ENCODE data around the gene TSC2.
"Not testable (repeated sequence)": the region's sequence is repeated elsewhere in the genome, so short reads cannot be mapped to it uniquely, and the experiment has no call there.

TSC2 gene

DNA sequence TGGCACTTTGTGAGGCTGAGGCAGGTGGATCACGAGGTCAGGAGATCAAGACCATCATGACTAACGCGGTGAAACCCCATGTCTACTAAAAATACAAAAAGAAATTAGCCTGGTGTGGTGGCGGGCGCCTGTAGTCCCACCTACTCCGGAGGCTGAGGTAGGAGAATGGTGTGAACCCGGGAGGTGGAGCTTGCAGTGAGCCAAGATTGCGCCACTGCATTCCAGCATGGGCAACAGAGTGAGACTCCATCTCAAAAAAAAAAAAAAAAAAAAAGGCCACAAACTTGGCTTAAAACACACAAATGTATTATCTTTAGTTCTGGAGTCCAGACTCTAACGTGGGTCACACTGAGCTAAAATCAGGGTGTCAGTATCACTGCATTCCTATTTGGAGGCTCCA is 36.1 kb upstream of the TSC2 start:
- DNase-seq: not testable (repeated sequence)

- no peak for DNase-seq
Measured at GRCh38 chr16:2013527-2013926, 34.3 kb upstream of the TSC2 start.

- no peak for DNase-seq
Measured at GRCh38 chr16:2015117-2015946, 32.5 kb upstream of the TSC2 start.

DNA sequence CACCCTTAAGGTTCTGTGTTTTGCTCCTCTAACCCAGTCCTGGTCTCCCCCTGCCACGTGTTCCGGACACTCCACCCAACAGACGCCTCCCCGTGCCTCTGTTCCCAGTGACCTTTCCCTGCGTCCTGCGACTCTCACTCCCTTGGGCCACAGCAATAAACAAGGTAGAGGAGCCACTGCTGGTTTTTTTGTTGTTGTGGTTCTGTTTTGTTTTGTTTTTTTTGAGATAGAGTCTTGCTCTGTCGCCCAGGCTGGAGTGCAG is 31.9 kb upstream of the TSC2 start:
- no peak for DNase-seq

- DNase-seq: no peak
Measured at GRCh38 chr16:2016407-2016922, 31.3 kb upstream of the TSC2 start.

DNA sequence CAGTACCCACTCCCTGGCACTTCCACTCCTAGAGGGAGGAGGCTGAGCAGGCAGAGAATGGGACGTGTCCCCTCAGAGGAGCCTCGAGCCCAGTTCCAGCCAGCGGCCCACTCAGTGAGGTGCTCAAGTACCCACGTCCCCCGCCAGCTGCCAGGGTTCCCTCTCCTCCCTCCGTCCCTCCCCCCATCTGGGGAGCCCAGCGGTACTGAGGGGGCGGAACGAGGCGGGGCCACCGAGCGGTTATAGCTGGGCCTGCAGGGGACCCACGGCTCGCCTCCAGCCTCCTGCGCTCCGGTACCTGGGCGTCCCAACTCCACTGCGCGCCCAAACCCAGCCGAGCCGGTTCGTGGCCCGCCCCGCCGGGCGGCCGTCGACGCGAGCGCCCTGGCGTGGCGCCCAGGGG is 28.3 kb upstream of the TSC2 start, which contains the start of gene NPW:
TSS of gene NPW (plus strand) at position 268 of the 403 bp plus-strand sequence.
- DNase-seq: no peak

- no peak for DNase-seq
Measured at GRCh38 chr16:2019921-2020831, 27.6 kb upstream of the TSC2 start.

GRCh38 chr16:2022723-2023091 is 25.1 kb upstream of the TSC2 start:
- DNase-seq: no peak

GRCh38 chr16:2023092-2024031 is 24.4 kb upstream of the TSC2 start:
- peak; percentile 59 for DNase-seq

DNA sequence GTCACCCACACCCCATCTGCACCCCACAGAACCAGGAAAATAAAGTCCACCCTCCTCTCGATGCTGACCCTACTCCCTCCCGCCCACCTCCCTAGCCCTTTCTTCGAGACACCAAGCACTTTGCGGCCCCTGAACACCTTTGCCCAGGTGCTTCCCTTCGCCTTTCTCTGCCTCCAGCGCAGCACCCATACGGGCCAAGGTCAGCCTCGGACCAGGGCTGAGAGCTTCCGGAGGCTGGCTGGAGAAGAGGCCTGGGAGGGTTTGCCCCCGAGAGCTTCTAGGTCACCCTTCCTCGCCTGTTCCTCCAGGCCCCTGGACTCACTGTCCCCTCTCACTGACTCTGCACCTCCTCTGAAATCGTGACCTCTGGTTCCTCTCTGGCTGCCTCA is 23.8 kb upstream of the TSC2 start:
- DNase-seq: no peak

GRCh38 chr16:2025251-2025650 is 22.5 kb upstream of the TSC2 start:
- no peak for DNase-seq

DNA sequence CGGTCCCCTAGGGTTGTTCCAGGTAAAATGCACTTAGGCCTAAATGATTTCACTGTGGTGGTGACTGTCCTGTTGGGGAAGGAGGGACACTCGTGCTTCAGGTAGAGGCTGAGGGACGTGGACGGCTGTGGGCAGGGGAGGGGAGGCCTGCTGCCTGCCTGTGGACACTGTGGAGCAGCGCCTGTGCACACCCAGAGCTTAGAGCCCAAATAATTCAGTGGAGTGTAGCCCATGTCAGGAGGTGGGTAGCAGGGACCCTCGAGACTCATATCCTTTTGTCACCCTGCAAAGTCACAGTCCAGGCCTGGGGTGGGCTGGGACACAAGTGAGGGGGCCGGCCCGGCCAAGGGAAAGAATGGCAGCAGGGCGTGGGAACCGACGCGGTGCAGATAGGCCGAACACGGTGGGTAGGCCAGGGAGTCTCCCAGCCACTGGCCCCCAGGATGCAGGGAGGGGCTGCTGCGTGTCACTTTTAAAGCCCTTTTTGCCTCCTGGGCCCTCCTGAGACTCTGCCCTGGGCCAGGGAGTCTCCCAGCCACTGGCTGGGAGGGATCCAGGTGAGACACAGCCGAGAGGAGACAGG is 21.8 kb upstream of the TSC2 start:
- DNase-seq: no peak

GRCh38 chr16:2026461-2027023 is 21.2 kb upstream of the TSC2 start, which contains the start of gene NHERF2:
Gene NHERF2, plus strand, starts transcription at chr16:2026902. Its CDS starts 104 bp downstream, at chr16:2027006.
- no peak for DNase-seq

- DNase-seq: no peak
Measured at GRCh38 chr16:2027024-2028010, 20.5 kb upstream of the TSC2 start.

GRCh38 chr16:2028146-2028545 is 19.6 kb upstream of the TSC2 start:
- DNase-seq: no peak

- DNase-seq: no peak
Measured at GRCh38 chr16:2028620-2029220, 19.1 kb upstream of the TSC2 start.

GRCh38 chr16:2029350-2029749 is 18.4 kb upstream of the TSC2 start:
- no peak for DNase-seq

DNA sequence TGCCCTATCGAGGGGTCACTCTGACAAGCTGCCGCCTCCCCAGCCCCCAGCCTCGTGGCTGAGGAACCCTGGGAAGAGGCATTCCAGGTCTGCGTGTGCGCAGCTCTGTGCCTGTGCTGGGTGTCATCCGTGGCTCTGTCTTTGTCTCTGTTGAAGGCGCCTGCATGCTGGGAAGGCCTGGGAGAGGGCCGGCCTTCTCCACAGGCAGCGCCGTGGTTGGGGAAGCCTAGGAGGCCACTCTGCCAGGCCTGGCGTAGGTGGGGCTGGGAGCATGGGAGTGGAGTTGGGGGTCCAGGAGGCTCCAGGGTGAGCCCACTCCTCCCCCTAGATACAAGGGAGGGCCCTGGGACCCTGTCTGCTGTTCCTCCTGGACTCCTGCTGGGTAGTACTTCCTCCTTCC is 17.7 kb upstream of the TSC2 start:
- DNase-seq: no peak

DNA sequence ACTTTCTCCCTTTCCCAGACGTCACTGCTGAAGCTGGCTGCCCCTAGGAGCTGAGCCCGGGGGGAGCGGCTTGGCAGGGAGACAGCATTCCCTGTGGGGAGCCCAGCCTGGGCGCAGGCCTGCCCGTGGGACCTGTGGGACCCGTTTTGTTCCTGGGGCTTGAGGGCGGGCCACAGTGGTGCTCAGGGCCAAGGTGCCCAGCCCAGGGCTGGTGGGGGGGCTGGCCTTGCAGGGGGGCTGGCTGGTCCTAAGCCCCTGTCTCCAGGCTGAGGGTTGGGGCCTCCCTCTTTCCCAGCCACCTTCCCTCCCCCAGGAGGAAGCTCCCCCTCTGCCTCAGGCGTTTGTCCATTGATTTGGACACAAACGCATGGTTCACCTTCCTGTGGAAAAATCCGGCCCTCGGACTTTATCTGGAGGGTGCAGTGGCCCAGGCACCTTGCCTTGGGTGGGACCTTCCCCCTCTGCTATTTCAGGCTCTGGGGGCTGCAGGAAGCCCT is 16.7 kb upstream of the TSC2 start:
- DNase-seq: no peak

Data from NCI-H774 (cell line).